GM23248 (cell line): ENCODE data around the gene NEK6. TPM values are rescaled to one million over a fixed set of nuclear protein-coding genes. Genes with fewer than 3 reads are reported as not detected.

ENCODE experiments used
- DNase-seq: peaks from one replicate; pipeline ENCODE4 v3.0.0-alpha.2; 2015
- H2AFZ ChIP-seq: fragments of 200-600 bp; sonication (generic); 2 replicates; pipeline ENCODE4 v1.6.1; 2016; ENCODE audit warnings: antibody characterized with exemption
- H3F3A ChIP-seq: fragments of 200-600 bp; sonication (generic); 2 replicates; pipeline ENCODE4 v1.6.1; 2016; ENCODE audit warnings: mild to moderate bottlenecking, antibody characterized with exemption, mixed run types; ENCODE audit not compliant: insufficient read depth
- H3K27ac ChIP-seq: fragments of 200-600 bp; sonication (generic); 2 replicates; pipeline ENCODE4 v1.5.1; 2016; ENCODE audit warnings: mild to moderate bottlenecking
- H3K27me3 ChIP-seq: fragments of 200-600 bp; sonication (generic); replicated peaks from 2 replicates; pipeline ENCODE4 v1.6.1; 2016; ENCODE audit warnings: mild to moderate bottlenecking; ENCODE audit not compliant: insufficient read depth
- H3K36me3 ChIP-seq: fragments of 200-600 bp; sonication (generic); 2 replicates; pipeline ENCODE4 v1.6.1; 2016; ENCODE audit warnings: low read depth, mild to moderate bottlenecking
- H3K4me1 ChIP-seq: fragments of 200-600 bp; sonication (generic); 2 replicates; pipeline ENCODE4 v1.6.1; 2016; ENCODE audit warnings: mild to moderate bottlenecking; ENCODE audit not compliant: insufficient read depth
- H3K4me2 ChIP-seq: fragments of 200-600 bp; sonication (generic); one replicate; pipeline ENCODE4 v1.6.1; 2016; ENCODE audit warnings: mild to moderate bottlenecking; ENCODE audit not compliant: unreplicated experiment
- H3K4me3 ChIP-seq: fragments of 200-600 bp; sonication (generic); 2 replicates; pipeline ENCODE4 v1.5.1; 2016; ENCODE audit warnings: mild to moderate bottlenecking
- H3K79me2 ChIP-seq: fragments of 200-600 bp; sonication (generic); 2 replicates; pipeline ENCODE4 v1.6.1; 2016; ENCODE audit warnings: mild to moderate bottlenecking; ENCODE audit not compliant: insufficient read depth
- H3K9ac ChIP-seq: fragments of 200-600 bp; sonication (generic); 2 replicates; pipeline ENCODE4 v1.6.1; 2016; ENCODE audit warnings: mild to moderate bottlenecking
- H3K9me2 ChIP-seq: fragments of 200-600 bp; sonication (generic); 2 replicates; pipeline ENCODE4 v1.6.1; 2016; ENCODE audit warnings: mixed run types, mild to moderate bottlenecking, moderate library complexity; ENCODE audit not compliant: insufficient read depth
- H3K9me3 ChIP-seq: fragments of 200-600 bp; sonication (generic); one replicate; pipeline ENCODE4 v1.6.1; 2017; ENCODE audit warnings: low read depth
- H4K20me1 ChIP-seq: fragments of 200-600 bp; sonication (generic); 2 replicates; pipeline ENCODE4 v1.6.0; 2016; ENCODE audit not compliant: insufficient read depth
- EZH2 ChIP-seq: fragments of 200-600 bp; sonication (generic); IDR thresholded peaks from 2 replicates; pipeline ENCODE4 v1.6.1; 2018; ENCODE audit warnings: antibody characterized with exemption, mild to moderate bottlenecking; ENCODE audit not compliant: insufficient read depth, poor library complexity, severe bottlenecking
- EZH2phosphoT487 ChIP-seq: fragments of 200-600 bp; sonication (generic); IDR thresholded peaks from 2 replicates; pipeline ENCODE4 v1.6.1; 2018; ENCODE audit warnings: antibody characterized with exemption, moderate library complexity, mild to moderate bottlenecking, low read depth; ENCODE audit not compliant: insufficient read depth
- WGBS, 2 experiments: methylation state at CpG; one replicate each; pipeline ENCODE4 v1.1.6; 2015 to 2017; ENCODE audit warnings: low lambda C conversion rate in 2 of 2, low coverage in 1 of 2; ENCODE audit errors: missing lambda C conversion rate in 2 of 2; 5-methylcytosine and 5-hydroxymethylcytosine counted together
- in situ Hi-C: fragments of 300-500 bp; cut with MboI; formaldehyde crosslinking; loops from 2 replicates; pipeline ENCODE4 v1.15.0; 2020
- polyA plus RNA-seq: library from polyadenylated mRNA; unstranded; fragments of >200 nt; fragmentation: Nextera tagmentation; extraction: Ambion mirVana; gene quantifications from 2 replicates; pipeline ENCODE4 v1.2.1, GENCODE V29; 2016
- total RNA-seq: library from RNA; depleted of rRNA; stranded (reverse); fragments of >200 nt; shearing (Covaris generic); gene quantifications from 2 replicates; pipeline ENCODE4 v1.2.3, GENCODE V29; 2014

Gene NEK6
- total and polyA plus RNA-seq, 2 experiments from 2014 or later: 43.7 to 69.6 TPM

DNA sequence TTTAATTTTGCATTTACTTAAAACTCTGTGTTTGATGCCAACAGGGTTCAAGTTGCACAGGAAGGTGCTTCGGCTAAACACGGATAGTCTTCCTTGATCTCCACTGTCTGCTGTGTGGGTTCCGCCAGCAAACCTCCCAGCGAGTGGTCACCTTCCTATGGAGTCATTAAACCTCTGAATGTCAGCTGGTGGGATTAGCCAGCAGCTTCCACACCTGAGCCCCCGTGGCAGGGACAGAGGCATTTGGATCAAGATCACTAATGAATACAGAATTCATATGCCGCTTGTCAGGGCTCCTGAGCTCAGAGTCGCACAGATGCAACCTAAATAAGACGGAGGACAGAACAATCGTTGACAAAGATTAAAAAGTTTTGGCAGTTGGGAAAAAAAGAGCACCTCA, 118.0 kb downstream of the NEK6 start:
- Histone ChIP-seq H3K27me3 (no peaks in the 10 kb centered on the region), H3K79me2 (peaks cover 100% of the 10 kb centered on the region), H4K20me1 (peaks cover 10% of the 10 kb centered on the region), H3K9ac (no peak overlapping the region), H2AFZ (no peak overlapping the region), H3K9me2 (no peaks in the 10 kb centered on the region), H3F3A (0 out of 2 replicates have a peak, but pooled peaks cover 6% of the 10 kb centered on the region), H3K27ac (no peak overlapping the region), H3K4me1 (peaks cover 11% of the 10 kb centered on the region), H3K9me3 (no peaks in the 10 kb centered on the region), H3K36me3 (peaks cover 10% of the 10 kb centered on the region; the same call in 1 of the 2 replicates), H3K4me3 (no peak overlapping the region), H3K4me2 (no peak overlapping the region)
- 94 to 95% methylated on average over 9 of the region's 9 CpGs for WGBS, 2 experiments
- in situ Hi-C loops: no loop called here
- no peak for TF ChIP-seq EZH2phosphoT487
- TF ChIP-seq EZH2: no peak
- no peak for DNase-seq

DNA sequence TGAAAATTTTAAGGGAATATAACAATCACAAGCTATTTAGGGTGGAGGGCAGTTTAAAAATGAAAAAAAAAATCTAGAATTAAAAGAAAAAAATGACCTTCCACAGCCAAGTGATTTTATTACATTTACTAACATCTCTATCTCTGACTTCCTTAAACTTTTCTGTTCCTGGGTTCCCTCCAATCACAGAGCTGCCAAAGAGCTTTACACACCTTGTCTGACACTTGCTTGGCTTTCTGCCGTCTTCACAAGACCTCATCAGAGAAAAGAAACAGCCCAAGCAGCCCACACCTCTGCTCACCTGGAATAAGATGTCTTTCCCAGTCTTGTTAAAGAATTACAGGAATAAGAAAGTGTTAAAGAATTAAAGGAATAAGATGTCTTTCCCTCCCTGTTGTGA, 118.6 kb downstream of the NEK6 start:
- Histone ChIP-seq H3K4me1 (peaks cover 11% of the 10 kb centered on the region), H3K27ac (no peak overlapping the region), H2AFZ (no peak overlapping the region), H3K4me2 (no peak overlapping the region), H3K4me3 (no peak overlapping the region), H3K36me3 (peaks cover 10% of the 10 kb centered on the region; the same call in 1 of the 2 replicates), H3K9me3 (no peaks in the 10 kb centered on the region), H3K9me2 (no peaks in the 10 kb centered on the region), H3F3A (peaks cover 11% of the 10 kb centered on the region; the same call in 1 of the 2 replicates), H3K79me2 (peaks cover 100% of the 10 kb centered on the region), H4K20me1 (peaks cover 9% of the 10 kb centered on the region), H3K27me3 (no peaks in the 10 kb centered on the region), H3K9ac (no peak overlapping the region)
- no peak for TF ChIP-seq EZH2
- TF ChIP-seq EZH2phosphoT487: no peak
- 97 to 100% methylated on average over 1 of the region's 1 CpG for WGBS, 2 experiments
- DNase-seq: no peak
- in situ Hi-C loops: no loop called here

DNA sequence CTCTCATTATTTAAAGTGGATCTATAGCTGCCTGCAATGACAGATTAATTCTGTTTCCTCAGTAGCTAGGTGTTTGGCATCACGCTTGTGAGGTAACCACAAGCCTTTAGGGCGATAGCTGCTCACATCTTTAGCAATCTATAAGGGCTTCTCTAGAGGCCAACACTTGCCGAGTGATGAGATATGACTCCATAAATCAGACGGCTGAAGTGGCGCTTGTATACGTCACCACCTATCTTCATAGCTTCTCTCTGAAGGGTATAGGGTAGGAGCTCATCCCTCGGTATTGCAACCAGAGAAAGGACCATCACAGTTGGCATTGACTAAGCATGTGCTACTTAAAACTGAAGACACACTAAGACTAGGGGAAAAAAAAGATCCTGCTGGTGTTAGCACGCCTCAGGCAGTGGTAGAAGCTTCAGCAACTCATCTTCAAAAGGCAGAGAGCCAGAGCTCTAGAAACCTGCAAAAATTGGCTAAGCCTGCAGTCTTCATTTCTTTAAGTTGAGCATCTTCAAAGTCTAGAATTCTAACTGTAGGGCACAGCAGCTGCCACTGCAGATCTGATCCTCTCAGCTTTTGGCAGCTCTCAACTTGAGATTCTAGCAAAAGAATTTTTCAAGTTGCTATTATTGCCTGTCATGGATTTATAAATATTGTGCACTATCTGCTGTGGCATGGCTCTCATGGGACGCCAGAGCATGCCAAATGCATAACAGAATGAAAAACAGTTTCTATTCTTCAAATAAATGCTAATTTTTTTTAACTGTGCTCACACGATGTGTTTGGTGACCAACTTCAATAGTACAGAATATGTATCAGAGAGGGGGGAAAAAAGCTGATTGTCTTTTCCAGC, 120.0 kb downstream of the NEK6 start:
- Histone ChIP-seq H4K20me1 (no peaks in the 10 kb centered on the region; the same call in none of the 2 replicates), H2AFZ (no peak overlapping the region), H3K27me3 (no peaks in the 10 kb centered on the region), H3K9me2 (no peaks in the 10 kb centered on the region), H3K4me3 (no peak overlapping the region), H3K9me3 (no peaks in the 10 kb centered on the region), H3K4me1 (peaks cover 15% of the 10 kb centered on the region), H3K9ac (no peak overlapping the region), H3K4me2 (no peak overlapping the region), H3F3A (peaks cover 16% of the 10 kb centered on the region), H3K36me3 (peaks cover 16% of the 10 kb centered on the region), H3K79me2 (peaks cover 99% of the 10 kb centered on the region), H3K27ac (no peak overlapping the region)
- DNase-seq: no peak
- 80% methylated on average over 10 of the region's 10 CpGs for WGBS, 2 experiments
- TF ChIP-seq EZH2 (no peak), EZH2phosphoT487 (no peak)
- in situ Hi-C loops: no loop called here

DNA sequence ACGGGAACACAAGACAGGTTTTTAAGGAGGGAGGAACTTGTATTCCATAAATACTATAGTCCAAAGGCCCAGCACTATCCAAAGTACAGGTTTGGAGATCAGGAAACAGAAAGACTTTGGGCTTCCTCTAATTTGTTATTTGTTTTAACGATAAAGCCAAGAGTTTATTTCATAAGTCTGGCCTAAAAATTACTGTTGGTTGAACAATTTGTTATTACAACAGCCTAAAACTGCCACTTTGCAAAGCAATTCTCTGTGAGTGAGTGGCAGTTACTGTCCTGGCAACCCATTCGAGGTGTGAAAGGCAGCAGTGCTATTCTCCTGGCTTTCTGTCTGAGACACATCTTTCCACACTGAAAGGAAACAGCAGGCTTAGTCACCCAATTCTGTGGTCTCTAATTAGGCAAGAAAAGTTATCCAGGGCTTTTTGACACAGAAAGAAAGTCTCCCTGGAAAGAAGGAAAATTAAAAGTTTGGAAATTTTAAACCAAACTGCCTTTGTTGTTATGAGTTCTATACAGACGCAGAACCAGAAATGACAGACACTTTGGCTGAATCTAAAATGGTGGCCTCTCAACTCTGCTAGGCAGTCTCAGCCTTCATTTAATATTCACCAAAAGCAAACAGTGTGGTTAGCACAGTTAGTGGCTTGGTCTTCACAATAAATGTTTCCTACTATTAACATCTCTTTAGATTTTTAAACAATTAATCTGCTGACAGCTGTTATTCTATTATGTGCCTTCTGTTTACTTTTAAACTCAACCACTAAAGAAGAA, 123.6 kb downstream of the NEK6 start:
- Histone ChIP-seq H3K79me2 (peaks cover 99% of the 10 kb centered on the region), H4K20me1 (no peaks in the 10 kb centered on the region), H3F3A (peaks cover 16% of the 10 kb centered on the region), H2AFZ (no peak overlapping the region), H3K9me3 (no peaks in the 10 kb centered on the region), H3K9ac (0 out of 2 replicates have a peak overlapping the region, but pooled peaks have one; percentile 3), H3K4me1 (peaks cover 15% of the 10 kb centered on the region), H3K4me3 (no peak overlapping the region), H3K27ac (peak overlapping the region; percentile 28), H3K4me2 (peak overlapping the region; percentile 27), H3K27me3 (no peaks in the 10 kb centered on the region), H3K9me2 (no peaks in the 10 kb centered on the region), H3K36me3 (peaks cover 21% of the 10 kb centered on the region)
- no peak for TF ChIP-seq EZH2
- no peak for TF ChIP-seq EZH2phosphoT487
- in situ Hi-C loops: no loop called here
- DNase-seq: peak; percentile 79
- WGBS, 2 experiments: 70 to 72% methylated on average over 4 of the region's 4 CpGs
